Measurements from ENCODE around the gene TSPAN4.

Gene TSPAN4

GRCh38 chr11:895331-896110 is 52.9 kb downstream of the TSPAN4 start:
- H3K4me3 ChIP-seq, result no peak overlapping the region
- no peak overlapping the region for H3K27ac ChIP-seq

- Histone ChIP-seq H3K4me3 (no peak overlapping the region), H3K27ac (no peak overlapping the region)
These were observed 54.8 kb downstream of the TSPAN4 start for GRCh38 chr11:897253-898142.

GRCh38 chr11:898143-898511 is 55.5 kb downstream of the TSPAN4 start:
- H3K4me3 ChIP-seq, result no peak overlapping the region

GRCh38 chr11:898540-899190 is 56.0 kb downstream of the TSPAN4 start:
- Histone ChIP-seq H3K4me3 (no peak overlapping the region), H3K27ac (no peak overlapping the region)

More at GRCh38 chr11:898143-898511, 55.5 kb downstream of the TSPAN4 start:
- no peak overlapping the region for H3K27ac ChIP-seq

GRCh38 chr11:899724-900123 is 57.1 kb downstream of the TSPAN4 start:
- Histone ChIP-seq H3K4me3 (no peak overlapping the region), H3K27ac (no peak overlapping the region)

GRCh38 chr11:900545-900944 is 57.9 kb downstream of the TSPAN4 start:
- H3K4me3 ChIP-seq, result no peak overlapping the region
- H3K27ac ChIP-seq, result no peak overlapping the region

- Histone ChIP-seq H3K4me3 (no peak overlapping the region), H3K27ac (no peak overlapping the region)
These were observed 58.9 kb downstream of the TSPAN4 start for GRCh38 chr11:901452-902061.

- Histone ChIP-seq H3K4me3 (no peak overlapping the region), H3K27ac (no peak overlapping the region)
These were observed 61.7 kb downstream of the TSPAN4 start for GRCh38 chr11:904380-904779.

- H3K27ac ChIP-seq, result no peak overlapping the region
- H3K4me3 ChIP-seq, result no peak overlapping the region
These were observed 63.3 kb downstream of the TSPAN4 start for GRCh38 chr11:905952-906351.

- H3K27ac ChIP-seq, result no peak overlapping the region
These were observed 65.0 kb downstream of the TSPAN4 start for GRCh38 chr11:907668-908067.

GRCh38 chr11:908273-908672 is 65.6 kb downstream of the TSPAN4 start:
- H3K4me3 ChIP-seq, result no peak overlapping the region
- no peak overlapping the region for H3K27ac ChIP-seq

More at GRCh38 chr11:907668-908067, 65.0 kb downstream of the TSPAN4 start:
- H3K4me3 ChIP-seq, result no peak overlapping the region

- Histone ChIP-seq H3K27ac (peak overlapping the region in 1 of 21 experiments; percentile 84), H3K4me3 (peak overlapping the region in 3 of 7 experiments; percentile 83 to 91 (median 91))
These were observed 66.8 kb downstream of the TSPAN4 start for GRCh38 chr11:909406-909805.

- Histone ChIP-seq H3K27ac (peak overlapping the region; percentile 37 to 99 (median 93)), H3K4me3 (peak overlapping the region; percentile 81 to 91 (median 85))
These were observed 67.5 kb downstream of the TSPAN4 start for GRCh38 chr11:910044-910588.

- peak within 1 kb of the TSS; percentile 72 to 99 (median 96) for H3K27ac ChIP-seq
- peak within 1 kb of the TSS; percentile 81 to 91 (median 85) for H3K4me3 ChIP-seq
These were observed 68.0 kb downstream of the TSPAN4 start, which contains the start of gene CHID1 for GRCh38 chr11:910589-911030. Gene CHID1, minus strand, starts transcription at chr11:910810. Its CDS starts 5,994 bp downstream, at chr11:904816.

- Histone ChIP-seq H3K27ac (peak overlapping the region; percentile 72 to 99 (median 96)), H3K4me3 (peak overlapping the region; percentile 81 to 91 (median 85))
These were observed 68.6 kb downstream of the TSPAN4 start for GRCh38 chr11:911031-911889.

- H3K27ac ChIP-seq, result peak overlapping the region in 18 of 21 experiments; percentile 72 to 99 (median 96)
- peak overlapping the region in 2 of 7 experiments; percentile 83 to 91 for H3K4me3 ChIP-seq
These were observed 69.2 kb downstream of the TSPAN4 start for GRCh38 chr11:911890-912219.

GRCh38 chr11:912266-912665 is 69.6 kb downstream of the TSPAN4 start:
- Histone ChIP-seq H3K4me3 (no peak overlapping the region), H3K27ac (peak overlapping the region in 7 of 21 experiments; percentile 91 to 98 (median 95))

GRCh38 chr11:913043-913442 is 70.4 kb downstream of the TSPAN4 start:
- H3K27ac ChIP-seq, result no peak overlapping the region
- H3K4me3 ChIP-seq, result no peak overlapping the region
